Epithelial cell of esophagus (primary cell): Measurements from ENCODE around the gene TTC9B.

Experiments
- DNase-seq: peaks from one replicate; pipeline ENCODE4 v3.0.0; 2010; ENCODE audit warnings: low read depth
- H3K4me3 ChIP-seq: 2 replicates; pipeline ENCODE4 v1.5.1; 2011; ENCODE audit warnings: mild to moderate bottlenecking, low read length, control low read depth
- TF ChIP-seq, protein P1 (sequence below): IDR thresholded peaks from 2 replicates; pipeline ENCODE4 v1.5.1; 2011; ENCODE audit warnings: low read depth, mild to moderate bottlenecking, low read length, control low read depth, inconsistent platforms; ENCODE audit not compliant: insufficient read depth; ENCODE audit errors: missing control alignments

TTC9B gene

GRCh38 chr19:40200341-40201099 lies 17.7 kb downstream of the TTC9B start:
- H3K4me3 ChIP-seq: no peak overlapping the region
- TF ChIP-seq, protein P1, sequence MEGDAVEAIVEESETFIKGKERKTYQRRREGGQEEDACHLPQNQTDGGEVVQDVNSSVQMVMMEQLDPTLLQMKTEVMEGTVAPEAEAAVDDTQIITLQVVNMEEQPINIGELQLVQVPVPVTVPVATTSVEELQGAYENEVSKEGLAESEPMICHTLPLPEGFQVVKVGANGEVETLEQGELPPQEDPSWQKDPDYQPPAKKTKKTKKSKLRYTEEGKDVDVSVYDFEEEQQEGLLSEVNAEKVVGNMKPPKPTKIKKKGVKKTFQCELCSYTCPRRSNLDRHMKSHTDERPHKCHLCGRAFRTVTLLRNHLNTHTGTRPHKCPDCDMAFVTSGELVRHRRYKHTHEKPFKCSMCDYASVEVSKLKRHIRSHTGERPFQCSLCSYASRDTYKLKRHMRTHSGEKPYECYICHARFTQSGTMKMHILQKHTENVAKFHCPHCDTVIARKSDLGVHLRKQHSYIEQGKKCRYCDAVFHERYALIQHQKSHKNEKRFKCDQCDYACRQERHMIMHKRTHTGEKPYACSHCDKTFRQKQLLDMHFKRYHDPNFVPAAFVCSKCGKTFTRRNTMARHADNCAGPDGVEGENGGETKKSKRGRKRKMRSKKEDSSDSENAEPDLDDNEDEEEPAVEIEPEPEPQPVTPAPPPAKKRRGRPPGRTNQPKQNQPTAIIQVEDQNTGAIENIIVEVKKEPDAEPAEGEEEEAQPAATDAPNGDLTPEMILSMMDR: no peak
- peak; percentile 36 for DNase-seq

DNA sequence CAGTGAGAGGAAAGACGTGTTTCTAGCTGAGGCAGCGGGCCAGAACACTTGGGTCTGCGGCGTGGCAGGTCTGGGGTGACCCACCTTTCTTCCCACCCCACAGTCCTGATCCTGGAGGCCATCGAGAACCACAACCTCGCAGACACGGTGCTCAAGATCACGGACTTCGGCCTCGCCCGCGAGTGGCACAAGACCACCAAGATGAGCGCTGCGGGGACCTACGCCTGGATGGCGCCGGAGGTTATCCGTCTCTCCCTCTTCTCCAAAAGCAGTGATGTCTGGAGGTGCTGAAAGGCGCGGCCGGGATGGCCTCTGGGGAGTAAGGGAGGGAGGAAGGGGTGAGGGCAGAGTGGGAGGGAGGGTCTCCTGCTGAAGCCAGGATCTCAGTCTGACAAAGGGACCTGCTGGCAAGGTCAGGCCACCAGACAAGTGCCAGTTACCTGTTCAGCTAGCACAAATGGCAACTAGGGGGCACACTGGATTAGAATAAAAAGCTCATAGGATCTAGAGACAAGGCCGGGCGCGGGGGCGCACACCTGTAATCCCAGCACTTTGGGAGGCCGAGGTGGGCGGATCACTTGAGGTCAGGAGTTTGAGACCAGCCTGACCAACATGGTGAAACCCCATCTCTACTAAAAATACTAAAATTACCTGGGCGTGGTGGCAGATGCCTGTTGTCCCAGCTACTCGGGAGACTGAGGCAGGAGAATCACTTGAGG lies 19.8 kb downstream of the TTC9B start:
- TF ChIP-seq, protein P1: no peak

GRCh38 chr19:40193587-40193849 lies 24.7 kb downstream of the TTC9B start:
- TF ChIP-seq, protein P1: no peak
- DNase-seq: no peak
- no peak overlapping the region for H3K4me3 ChIP-seq

More for the DNA sequence above, 19.8 kb downstream of the TTC9B start:
- H3K4me3 ChIP-seq: no peak overlapping the region
- no peak for DNase-seq

DNA sequence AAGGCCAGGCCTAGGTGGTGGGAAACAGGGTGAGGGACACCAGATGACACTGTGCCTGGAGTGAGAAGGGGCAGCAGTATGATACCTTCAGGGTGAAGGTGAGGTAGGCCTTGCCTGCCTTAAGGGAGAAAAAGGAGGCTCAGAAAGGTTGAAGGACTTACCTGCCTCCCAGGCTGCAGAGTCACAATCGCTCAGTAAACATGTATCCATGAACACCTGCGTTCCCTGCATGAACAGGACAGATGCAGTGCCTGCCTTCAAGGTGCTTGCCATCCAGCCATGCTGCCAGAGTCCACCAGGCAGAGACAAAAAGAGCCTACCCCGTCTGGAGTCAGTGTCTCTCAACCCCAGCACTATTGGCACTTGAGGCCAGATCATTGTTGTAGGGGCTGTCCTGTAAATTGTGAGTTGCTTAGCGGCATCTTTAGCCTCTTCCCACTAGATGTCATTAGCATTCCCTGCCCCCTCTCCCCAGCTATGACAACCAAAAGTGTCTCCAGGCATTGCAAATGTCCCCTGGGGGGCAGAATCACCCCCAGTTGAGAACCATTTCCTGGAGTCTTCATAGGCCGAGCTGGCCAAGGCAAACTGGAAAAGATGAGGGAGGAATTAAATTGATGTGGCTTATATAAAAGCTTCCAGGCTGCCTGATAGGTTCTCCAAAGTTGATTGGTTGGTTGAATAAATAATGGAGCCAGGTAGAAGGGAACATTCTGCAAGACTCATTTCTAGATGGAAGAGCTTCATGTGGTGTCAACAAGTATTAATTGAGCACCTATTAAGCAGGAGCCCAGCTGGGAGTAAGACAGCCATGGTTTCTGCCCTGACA lies 25.2 kb downstream of the TTC9B start:
- TF ChIP-seq, protein P1: no peak
- no peak for DNase-seq
- peak overlapping the region; percentile 53 for H3K4me3 ChIP-seq

DNA sequence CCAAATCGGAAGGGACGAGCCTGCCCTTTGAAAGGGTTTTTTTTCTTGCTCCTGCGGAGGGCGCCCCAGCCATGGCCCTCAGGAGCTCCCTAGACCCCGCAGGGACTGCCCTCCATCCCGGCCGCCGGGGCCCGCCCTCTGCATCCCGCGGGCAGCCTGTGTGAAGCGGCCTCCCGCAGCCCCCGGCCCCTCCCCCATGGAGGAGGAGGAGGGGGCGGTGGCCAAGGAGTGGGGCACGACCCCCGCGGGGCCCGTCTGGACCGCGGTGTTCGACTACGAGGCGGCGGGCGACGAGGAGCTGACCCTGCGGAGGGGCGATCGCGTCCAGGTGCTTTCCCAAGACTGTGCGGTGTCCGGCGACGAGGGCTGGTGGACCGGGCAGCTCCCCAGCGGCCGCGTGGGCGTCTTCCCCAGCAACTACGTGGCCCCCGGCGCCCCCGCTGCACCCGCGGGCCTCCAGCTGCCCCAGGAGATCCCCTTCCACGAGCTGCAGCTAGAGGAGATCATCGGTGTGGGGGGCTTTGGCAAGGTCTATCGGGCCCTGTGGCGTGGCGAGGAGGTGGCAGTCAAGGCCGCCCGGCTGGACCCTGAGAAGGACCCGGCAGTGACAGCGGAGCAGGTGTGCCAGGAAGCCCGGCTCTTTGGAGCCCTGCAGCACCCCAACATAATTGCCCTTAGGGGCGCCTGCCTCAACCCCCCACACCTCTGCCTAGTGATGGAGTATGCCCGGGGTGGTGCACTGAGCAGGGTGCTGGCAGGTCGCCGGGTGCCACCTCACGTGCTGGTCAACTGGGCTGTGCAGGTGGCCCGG lies 26.1 kb downstream of the TTC9B start:
- TF ChIP-seq, protein P1: no peak
- peak overlapping the region; percentile 53 for H3K4me3 ChIP-seq
- no peak for DNase-seq
